ENCODE results near the gene LTK.

LTK gene

GRCh38 chr15:41503669-41504010 is 10.0 kb downstream of the LTK start:
- H3K27me3 ChIP-seq (ENCODE audit: control insufficient read depth, low read length): peaks cover 53% of the 10 kb centered on the region
- H4K20me1 ChIP-seq (ENCODE audit: control insufficient read depth, insufficient read depth, low read depth, low read length): no peaks in the 10 kb centered on the region
- no peaks in the 10 kb centered on the region for H3K9me3 ChIP-seq (ENCODE audit: control insufficient read depth, insufficient read depth, low read length)
- H3K9me2 ChIP-seq (replicated peaks; ENCODE audit: control insufficient read depth, low read length): no peaks in the 10 kb centered on the region
- no peaks in the 10 kb centered on the region for H3F3A ChIP-seq (ENCODE audit: control insufficient read depth, insufficient read depth)
- no peak overlapping the region for H3K27ac ChIP-seq (ENCODE audit: low read depth, low read length)
- no peak for TF ChIP-seq EZH2phosphoT487 (IDR thresholded peaks at IDR 0.05; ENCODE audit: borderline replicate concordance, low read length)
- TF ChIP-seq, protein P1, sequence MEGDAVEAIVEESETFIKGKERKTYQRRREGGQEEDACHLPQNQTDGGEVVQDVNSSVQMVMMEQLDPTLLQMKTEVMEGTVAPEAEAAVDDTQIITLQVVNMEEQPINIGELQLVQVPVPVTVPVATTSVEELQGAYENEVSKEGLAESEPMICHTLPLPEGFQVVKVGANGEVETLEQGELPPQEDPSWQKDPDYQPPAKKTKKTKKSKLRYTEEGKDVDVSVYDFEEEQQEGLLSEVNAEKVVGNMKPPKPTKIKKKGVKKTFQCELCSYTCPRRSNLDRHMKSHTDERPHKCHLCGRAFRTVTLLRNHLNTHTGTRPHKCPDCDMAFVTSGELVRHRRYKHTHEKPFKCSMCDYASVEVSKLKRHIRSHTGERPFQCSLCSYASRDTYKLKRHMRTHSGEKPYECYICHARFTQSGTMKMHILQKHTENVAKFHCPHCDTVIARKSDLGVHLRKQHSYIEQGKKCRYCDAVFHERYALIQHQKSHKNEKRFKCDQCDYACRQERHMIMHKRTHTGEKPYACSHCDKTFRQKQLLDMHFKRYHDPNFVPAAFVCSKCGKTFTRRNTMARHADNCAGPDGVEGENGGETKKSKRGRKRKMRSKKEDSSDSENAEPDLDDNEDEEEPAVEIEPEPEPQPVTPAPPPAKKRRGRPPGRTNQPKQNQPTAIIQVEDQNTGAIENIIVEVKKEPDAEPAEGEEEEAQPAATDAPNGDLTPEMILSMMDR (IDR thresholded peaks at IDR 0.05; ENCODE audit: low read depth, low read length, poor library complexity, severe bottlenecking): no peak
- H3K79me2 ChIP-seq (ENCODE audit: control insufficient read depth, low read length): no peaks in the 10 kb centered on the region
- no peaks in the 10 kb centered on the region for H3K36me3 ChIP-seq (ENCODE audit: control insufficient read depth, low read length)
- H3K4me1 ChIP-seq (ENCODE audit: control insufficient read depth, low read length): peaks cover 25% of the 10 kb centered on the region
- no peak overlapping the region for H3K4me2 ChIP-seq (ENCODE audit: low read length)
- no peak overlapping the region for H3K4me3 ChIP-seq (ENCODE audit: low read length)

- peak overlapping the region; percentile 64 for H3K4me2 ChIP-seq (ENCODE audit: low read length)
- no peaks in the 10 kb centered on the region for H3K36me3 ChIP-seq (ENCODE audit: control insufficient read depth, low read length)
- no peaks in the 10 kb centered on the region for H3K79me2 ChIP-seq (ENCODE audit: control insufficient read depth, low read length)
- H4K20me1 ChIP-seq (ENCODE audit: control insufficient read depth, insufficient read depth, low read depth, low read length): no peaks in the 10 kb centered on the region
- TF ChIP-seq, protein P1 (IDR thresholded peaks at IDR 0.05; ENCODE audit: low read depth, low read length, poor library complexity, severe bottlenecking): no peak
- no peak for TF ChIP-seq EZH2phosphoT487 (IDR thresholded peaks at IDR 0.05; ENCODE audit: borderline replicate concordance, low read length)
- H3K4me1 ChIP-seq (ENCODE audit: control insufficient read depth, low read length): peaks cover 25% of the 10 kb centered on the region
- no peaks in the 10 kb centered on the region for H3K9me2 ChIP-seq (replicated peaks; ENCODE audit: control insufficient read depth, low read length)
- H3K4me3 ChIP-seq (ENCODE audit: low read length): peak overlapping the region; percentile 51
- no peaks in the 10 kb centered on the region for H3F3A ChIP-seq (ENCODE audit: control insufficient read depth, insufficient read depth)
- H3K27me3 ChIP-seq (ENCODE audit: control insufficient read depth, low read length): peaks cover 58% of the 10 kb centered on the region
- no peaks in the 10 kb centered on the region for H3K9me3 ChIP-seq (ENCODE audit: control insufficient read depth, insufficient read depth, low read length)
- no peak overlapping the region for H3K27ac ChIP-seq (ENCODE audit: low read depth, low read length)
Observed at GRCh38 chr15:41502795-41503668, 10.6 kb downstream of the LTK start.

DNA sequence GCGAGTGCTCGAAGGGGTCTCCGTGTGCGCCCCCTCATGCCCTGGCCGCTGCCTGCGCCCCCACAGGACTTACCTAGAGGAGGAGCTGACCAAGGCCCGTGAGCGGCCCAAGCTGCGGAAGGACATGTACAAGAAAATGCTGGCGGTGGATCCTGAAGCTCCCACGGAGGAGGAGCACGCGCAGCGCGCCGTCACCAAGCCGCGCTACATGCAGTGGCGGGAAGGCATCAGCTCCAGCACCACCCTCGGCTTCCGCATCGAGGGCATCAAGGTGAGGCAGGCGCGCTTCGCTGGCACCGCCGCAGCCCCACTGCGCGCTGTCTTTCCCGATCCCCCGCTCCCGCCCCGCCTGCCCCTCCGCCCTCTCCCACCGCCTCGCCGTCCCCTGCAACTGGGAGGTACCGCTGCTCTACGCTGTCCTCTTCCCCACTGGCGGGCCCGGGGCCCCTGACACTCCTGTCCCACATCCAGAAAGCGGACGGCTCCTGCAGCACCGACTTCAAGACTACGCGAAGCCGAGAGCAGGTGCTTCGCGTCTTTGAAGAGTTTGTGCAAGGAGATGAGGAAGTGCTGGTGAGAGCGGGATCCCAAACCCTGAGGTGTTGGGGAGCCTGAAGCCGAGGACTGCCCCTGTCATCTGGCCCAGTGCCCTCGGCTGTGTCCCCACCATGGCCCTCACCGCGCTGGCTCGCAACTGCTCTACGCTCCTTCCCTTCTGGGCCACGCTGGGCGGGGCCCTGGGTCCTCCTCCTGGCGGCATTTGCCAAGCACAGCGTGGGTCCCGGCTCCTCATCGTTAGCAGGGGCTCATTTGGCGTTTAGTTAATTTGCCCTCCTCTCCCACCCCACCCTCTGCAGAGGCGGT is 11.5 kb downstream of the LTK start:
- Histone ChIP-seq H3F3A (ENCODE audit: control insufficient read depth, insufficient read depth) (no peaks in the 10 kb centered on the region), H3K9me2 (replicated peaks; ENCODE audit: control insufficient read depth, low read length) (no peaks in the 10 kb centered on the region), H3K27ac (ENCODE audit: low read depth, low read length) (no peak overlapping the region), H3K9me3 (ENCODE audit: control insufficient read depth, insufficient read depth, low read length) (no peaks in the 10 kb centered on the region), H3K27me3 (ENCODE audit: control insufficient read depth, low read length) (peaks cover 55% of the 10 kb centered on the region), H3K4me2 (ENCODE audit: low read length) (peak overlapping the region; percentile 64), H3K36me3 (ENCODE audit: control insufficient read depth, low read length) (no peaks in the 10 kb centered on the region), H4K20me1 (ENCODE audit: control insufficient read depth, insufficient read depth, low read depth, low read length) (no peaks in the 10 kb centered on the region), H3K79me2 (ENCODE audit: control insufficient read depth, low read length) (no peaks in the 10 kb centered on the region), H3K4me3 (ENCODE audit: low read length) (peak overlapping the region; percentile 51), H3K4me1 (ENCODE audit: control insufficient read depth, low read length) (peaks cover 25% of the 10 kb centered on the region)
- TF ChIP-seq, protein P1 (IDR thresholded peaks at IDR 0.05; ENCODE audit: low read depth, low read length, poor library complexity, severe bottlenecking): no peak
- peak; percentile 57; the same call in 1 of the 2 replicates for TF ChIP-seq EZH2phosphoT487 (IDR thresholded peaks at IDR 0.05; ENCODE audit: borderline replicate concordance, low read length)
